H1 (cell line): ENCODE results near the gene PPP1R1B. TPM values are rescaled to one million over a fixed set of nuclear protein-coding genes. Genes with fewer than 3 reads are reported as not detected.

ENCODE experiments used
- CHD2 ChIP-seq: IDR thresholded peaks from 2 replicates; pipeline ENCODE4 v1.6.1; 2012; ENCODE audit warnings: low read length, improper control_type of control experiment
- SP2 ChIP-seq: IDR thresholded peaks from 2 replicates; pipeline ENCODE4 v1.6.1; 2012; ENCODE audit warnings: mild to moderate bottlenecking, low read length, inconsistent platforms
- polyA plus RNA-seq, 7 experiments: library from polyadenylated mRNA; depleted of rRNA in 3 of 7; stranded (reverse) in 5 of 7; unstranded in 2 of 7; fragments of >200 nt in 5 of 7; fragments of 200-250 nt in 2 of 7; gene quantifications; 1 replicate in 5 of 7; 2 replicates in 1 of 7; 4 replicates in 1 of 7; pipeline versions ENCODE4 v1.2.1 to v1.2.3, GENCODE V29; 2011 to 2013; ENCODE audit warnings: missing spikeins in 2 of 7, mixed read lengths in 2 of 7
- total RNA-seq: library from RNA; stranded (reverse); fragmentation: NEBNext Ultra II Directional; extraction: Animal tissue kit (Norgen Biotek cat#: 25700); gene quantifications from 2 replicates; pipeline ENCODE4 v1.2.1, GENCODE V29; 2021

Gene PPP1R1B
- total and polyA plus RNA-seq, 2 of the 8 experiments (the other 6 are each of a cell fraction or from before 2014, with no cell fraction given) = 10.7 to 22.3 TPM

- no peak for TF ChIP-seq SP2
- TF ChIP-seq CHD2 = no peak
Measured at GRCh38 chr17:39628655-39629493, 2.1 kb downstream of the PPP1R1B start (continued).
